Measurements from ENCODE around the gene MTX1.
"Not testable (repeated sequence)": the region's sequence is repeated elsewhere in the genome, so short reads cannot be mapped to it uniquely, and the experiment has no call there.

MTX1 gene

DNA sequence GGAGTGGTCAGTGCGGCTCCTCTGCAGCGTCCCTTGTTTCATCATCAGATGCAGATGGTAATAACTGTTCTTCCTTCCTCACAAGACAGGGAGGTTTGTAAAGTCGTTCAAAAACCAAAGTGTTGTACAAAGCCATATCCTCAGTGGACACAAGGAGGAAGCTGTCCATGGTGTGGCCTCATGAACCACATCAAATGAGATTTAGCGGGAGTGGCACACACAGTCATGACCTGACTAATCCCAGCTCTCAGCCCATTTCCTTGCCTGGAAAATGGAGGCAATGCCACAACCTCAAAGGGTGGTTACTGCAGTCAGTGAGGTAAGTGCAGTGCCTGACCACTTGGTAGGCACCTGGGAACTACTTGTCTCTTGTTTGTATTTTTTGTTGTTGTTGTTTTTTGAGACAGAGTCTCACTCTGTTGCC is 33.4 kb downstream of the MTX1 start:
- DNase-seq, result no peak

DNA sequence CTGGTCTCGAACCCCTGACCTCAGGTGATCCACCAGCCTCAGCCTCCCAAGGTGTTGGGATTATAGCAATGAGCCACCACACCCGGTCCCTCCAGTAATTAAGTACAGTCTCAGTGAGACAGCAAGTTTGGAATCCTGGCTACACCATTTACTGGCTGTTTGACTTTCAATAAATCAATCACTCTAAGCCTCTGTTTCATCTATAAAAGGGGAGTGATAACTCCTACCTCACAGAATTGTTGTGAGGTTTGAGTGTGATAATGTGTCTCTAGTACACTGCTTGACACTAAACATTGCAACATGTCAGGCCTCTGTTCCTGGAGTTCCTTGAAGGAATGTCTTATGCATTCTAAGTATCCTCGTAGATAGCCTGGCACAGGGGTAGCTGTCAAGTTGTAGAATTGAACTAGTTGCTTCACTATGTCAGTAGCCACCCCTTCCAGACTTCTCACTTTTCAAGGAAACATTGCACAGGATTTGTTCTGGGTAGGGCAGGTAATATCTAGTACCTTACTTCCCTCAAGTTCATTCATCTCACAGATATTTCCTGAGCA is 34.4 kb downstream of the MTX1 start:
- DNase-seq, result peak; percentile 42

DNA sequence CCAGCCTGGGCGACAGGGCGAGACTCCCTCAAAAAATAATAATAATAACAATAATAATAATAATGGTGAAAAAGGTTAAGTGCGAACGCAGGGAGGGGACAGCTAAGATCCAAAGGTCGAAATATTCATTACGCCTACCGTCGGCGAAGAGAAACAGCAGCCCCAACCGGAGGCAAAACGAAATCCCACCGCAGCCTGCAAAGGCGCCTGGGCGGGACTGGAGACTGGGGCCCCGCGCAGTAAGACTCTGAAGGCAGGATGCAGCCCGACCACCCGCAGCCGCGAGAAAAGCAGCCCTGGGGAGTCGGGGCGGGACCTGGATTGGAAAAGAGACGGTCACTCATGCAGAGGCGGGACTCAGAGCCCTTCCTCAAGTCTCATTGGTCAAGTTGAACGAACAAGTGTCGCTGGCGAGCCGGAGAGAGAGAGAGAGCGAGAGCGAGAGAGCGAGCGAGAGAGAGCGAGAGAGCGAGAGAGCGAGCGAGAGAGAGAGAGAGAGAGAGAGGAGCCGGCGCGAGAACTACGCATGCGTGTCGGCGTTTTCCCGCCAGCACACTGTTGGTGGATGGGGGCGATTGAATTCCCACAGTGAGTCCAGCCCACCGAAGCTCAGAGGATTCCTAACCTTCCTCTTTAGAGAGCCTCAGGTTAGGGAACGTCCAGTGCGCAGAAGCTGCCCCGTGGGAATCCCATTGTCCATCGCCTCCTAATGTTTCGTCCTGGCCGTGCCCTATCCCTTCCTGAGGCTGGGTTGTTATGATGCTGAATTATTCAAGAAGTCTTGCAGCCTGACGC is 36.1 kb downstream of the MTX1 start:
- DNase-seq, result peak; percentile 100

DNA sequence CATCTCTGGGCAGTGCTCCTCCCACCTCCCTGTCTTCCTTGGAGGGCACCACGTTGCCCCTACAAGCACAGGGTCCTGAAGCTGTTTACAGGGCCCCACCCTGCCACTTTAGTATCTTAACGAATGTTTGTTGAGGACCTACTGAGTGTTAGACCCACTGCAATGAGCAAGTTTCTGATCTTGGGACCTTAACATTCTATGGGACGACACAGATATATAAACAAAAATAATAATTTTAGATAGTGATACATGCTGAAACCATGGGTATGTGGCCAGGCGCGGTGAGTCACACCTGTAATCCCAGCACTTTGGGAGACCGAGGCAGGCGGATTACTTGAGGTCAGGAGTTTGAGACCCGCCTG is 36.6 kb downstream of the MTX1 start:
- no peak for DNase-seq

DNA sequence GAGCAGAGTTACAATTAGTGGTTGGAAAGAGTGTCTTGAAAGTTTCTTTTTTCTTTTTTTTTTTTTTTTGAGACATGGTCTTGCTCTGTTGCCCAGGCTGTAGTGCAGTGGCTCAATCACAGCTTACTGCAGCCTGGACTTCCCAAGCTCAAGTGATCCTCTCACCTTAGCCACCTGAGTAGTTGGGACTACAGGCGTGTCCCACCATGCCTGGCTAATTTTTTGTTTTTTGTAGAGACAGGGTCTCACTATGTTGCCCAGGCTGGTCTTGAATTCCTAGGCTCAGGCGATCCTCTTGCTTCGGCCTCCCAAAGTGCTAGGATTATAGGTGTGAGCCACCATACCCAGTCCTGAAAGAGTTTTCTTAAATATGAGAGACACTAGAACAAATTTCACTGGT is 38.3 kb downstream of the MTX1 start:
- DNase-seq, result not testable (repeated sequence)

DNA sequence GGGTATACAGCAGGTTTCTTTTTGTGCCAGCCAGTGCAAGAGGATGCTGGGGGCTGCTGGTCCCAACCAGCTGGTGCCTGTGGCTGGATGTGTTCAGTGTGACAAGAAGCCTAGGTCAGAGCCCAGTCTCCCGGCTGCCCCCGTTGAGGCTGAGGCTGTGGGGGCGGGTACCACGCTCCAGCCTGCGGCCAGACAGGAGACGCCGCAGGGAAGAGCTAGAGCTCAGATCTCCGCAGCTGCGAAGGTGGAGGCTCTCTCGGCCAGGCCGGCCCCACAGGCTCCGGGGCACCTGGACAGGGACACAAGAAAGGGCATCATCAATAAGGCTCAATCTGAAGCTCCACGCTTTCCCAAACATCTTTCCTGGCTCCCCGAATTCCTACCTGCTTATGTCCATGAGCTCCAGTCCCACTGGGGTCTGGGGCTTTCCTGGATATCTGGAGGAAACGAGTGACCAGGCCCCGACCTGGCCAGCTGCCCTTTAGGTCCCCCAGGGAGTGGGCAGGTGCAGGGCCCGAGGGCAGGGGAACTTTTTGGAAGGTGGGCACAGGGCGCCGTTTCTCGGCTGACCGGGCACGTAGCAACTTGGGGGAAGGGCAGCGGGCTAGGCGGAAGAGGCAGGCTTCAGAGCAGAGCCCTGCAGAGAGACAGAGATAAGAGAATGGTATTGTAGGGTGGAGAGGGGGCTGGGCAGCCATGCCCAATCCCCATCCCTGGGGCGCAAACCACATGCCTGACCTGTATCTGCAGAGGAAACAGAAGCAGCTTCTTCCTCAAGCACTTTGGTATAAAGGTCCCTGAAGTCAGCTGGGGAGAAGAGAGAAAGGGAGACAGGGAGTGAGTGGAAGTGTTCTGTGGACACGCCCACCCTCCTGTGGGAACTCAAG is 39.4 kb downstream of the MTX1 start:
- DNase-seq, result no peak

DNA sequence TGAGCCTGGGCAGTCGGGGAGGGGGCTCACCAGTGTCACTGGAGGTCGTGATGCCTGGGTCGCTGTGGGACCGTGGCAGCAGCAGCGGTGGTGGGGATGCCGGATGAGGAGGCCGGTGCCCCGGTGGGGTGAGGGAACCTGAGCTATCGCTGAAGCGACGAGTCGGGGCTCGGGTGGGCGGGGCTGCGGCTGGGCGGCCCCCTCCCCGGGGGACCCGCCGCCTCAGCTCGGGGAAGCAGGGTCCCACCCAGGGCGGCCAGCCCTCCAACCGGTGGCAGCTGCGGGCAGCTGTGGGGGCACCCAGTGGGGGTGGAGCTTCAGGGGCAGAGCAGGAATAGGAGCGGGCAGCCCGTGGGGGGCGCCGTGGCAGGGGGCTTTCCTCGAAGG is 41.7 kb downstream of the MTX1 start:
- DNase-seq, result no peak

DNA sequence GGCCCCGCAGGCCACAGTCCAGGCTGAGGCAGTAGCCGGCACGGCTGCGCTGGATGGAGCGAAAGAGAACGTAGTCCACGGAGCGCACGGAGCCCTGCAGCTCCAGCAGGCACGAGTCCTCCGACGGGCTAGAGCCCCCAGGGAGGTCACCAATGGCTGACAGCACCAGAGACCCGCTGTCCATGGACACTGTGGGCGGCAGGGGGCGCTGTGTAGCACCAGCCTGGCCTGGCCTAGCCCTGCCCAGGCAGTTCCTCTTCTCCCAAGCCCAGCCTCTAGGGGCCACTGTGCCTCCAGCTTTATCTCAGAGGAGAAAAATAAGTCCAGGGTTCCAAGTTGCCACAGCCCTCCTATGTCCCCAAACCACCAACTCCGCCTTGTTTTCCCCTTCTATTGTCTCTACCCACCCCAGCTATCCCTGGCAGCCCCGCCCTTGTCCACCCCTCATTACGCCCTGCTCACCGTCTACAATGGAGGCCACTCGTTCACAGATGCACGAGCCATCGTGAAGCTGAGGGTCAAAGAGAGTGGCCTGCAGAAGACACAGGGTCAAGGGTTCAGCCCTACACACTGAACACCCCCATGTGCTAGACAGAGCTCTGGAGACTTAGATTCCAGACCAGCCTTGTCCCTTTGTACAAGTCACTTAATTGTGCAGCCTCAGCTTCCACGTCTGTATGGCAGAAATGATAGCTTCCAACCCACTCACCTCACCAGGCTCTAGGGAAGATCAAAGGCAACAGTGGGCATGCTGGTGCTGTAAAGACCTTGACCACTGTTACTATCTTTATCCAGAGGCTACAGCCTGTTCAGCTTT is 42.3 kb downstream of the MTX1 start:
- DNase-seq, result peak; percentile 98

DNA sequence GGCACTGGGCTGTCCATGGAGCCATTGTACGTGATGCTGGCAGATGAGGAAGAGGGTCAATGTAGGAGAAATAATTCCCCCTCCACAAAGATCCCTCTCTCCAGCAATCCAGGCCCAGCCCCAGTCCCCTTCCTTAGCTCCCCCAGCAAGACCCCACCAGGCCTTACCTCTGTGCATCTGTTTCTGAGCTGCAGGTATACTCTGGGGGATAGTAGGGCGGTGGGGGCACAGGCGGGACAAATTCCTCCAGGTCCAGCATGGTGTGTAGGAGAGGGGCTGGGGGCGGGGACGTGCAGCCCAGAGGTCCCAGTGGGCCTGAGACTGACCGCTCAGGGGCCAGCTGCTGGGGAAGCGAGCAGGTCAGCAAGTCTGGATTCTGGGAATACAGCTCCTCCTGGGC is 43.1 kb downstream of the MTX1 start:
- DNase-seq, result no peak

DNA sequence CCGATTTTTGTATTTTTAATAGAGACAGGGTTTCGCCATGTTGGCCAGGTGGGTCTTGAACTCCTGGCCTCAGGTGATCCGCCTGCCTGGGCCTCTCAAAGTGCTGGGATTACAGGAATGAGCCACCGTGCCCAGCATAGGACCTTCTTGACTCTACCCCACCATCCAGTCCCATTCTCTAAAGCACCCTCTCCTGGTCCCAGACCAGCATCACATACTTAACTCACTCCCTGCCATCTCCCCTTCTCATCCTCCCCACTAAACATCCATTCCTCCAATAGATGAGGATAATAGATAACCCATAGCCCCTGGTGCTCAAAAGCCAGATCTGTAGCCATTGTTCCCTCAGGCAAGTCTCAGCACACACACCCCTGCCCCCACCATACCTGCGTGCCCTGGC is 44.7 kb downstream of the MTX1 start:
- DNase-seq, result peak; percentile 51

DNA sequence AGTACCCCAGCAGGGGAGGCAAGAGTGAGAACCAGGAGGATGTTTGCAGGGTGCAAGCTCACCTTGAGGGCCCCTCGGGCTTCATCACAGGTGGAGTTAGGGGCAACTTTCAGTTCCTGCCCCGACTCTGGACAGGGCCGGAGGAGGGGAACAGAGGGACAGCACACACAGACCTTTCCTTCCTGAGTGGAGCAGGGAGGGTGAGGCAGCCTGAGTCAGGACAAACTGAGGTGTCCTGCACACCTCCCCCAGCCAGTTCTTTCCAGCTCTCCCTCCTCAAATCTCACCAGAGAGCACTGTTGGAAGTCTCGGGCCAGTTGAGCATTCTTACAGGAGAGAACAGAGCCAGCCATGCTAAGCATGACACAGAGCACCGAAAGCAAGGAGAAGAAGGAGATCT is 45.3 kb downstream of the MTX1 start:
- no peak for DNase-seq

DNA sequence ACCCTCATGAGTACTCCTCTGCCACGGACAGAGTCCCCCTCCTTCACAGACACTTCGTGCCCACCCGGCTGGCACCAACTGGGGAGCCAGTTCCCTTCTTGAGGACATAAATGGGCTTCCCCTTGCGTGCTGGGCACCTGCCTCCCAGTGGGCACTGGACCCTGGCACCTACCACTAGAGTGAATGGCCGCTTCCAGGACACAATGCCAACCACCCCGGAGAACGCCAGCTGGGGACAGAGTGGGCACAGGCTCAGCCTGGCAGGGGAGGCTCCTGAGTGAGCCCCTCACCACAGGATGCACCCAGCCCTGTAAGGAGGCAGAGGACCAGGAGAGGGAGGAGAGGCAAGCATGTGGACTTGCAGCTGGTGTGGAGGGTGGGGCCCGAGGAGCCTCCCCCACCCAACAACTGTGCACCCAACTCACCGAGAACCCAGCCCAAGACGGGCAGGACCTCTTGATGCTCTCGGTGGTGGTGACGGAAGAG is 45.8 kb downstream of the MTX1 start:
- DNase-seq, result peak; percentile 52

DNA sequence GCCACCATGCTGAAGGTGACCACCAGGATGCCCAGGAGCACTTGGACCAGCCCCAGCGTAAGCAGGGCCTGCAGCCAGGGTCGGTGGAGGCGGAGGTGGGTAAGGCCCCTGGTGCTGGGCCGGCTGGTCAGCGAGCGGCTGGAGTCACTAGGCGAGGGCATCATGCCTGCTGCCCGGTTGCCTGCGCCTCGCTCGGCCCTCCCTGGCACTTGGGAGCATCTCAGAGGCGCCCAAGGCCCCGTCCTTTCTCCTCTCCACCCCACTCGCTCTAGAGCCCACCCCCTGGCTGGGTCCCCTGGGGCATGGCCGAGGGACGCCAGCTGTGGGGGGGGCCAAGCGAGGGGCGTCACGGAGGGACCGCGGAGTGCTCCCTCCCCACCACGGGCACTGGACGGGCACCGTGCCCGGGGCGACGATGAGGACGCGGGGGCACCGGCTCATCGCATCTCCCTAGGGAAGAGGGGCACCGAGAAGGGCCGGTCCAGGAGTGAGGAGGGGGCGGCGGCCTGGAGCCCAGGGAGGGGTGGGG is 46.3 kb downstream of the MTX1 start:
- peak; percentile 73 for DNase-seq

DNA sequence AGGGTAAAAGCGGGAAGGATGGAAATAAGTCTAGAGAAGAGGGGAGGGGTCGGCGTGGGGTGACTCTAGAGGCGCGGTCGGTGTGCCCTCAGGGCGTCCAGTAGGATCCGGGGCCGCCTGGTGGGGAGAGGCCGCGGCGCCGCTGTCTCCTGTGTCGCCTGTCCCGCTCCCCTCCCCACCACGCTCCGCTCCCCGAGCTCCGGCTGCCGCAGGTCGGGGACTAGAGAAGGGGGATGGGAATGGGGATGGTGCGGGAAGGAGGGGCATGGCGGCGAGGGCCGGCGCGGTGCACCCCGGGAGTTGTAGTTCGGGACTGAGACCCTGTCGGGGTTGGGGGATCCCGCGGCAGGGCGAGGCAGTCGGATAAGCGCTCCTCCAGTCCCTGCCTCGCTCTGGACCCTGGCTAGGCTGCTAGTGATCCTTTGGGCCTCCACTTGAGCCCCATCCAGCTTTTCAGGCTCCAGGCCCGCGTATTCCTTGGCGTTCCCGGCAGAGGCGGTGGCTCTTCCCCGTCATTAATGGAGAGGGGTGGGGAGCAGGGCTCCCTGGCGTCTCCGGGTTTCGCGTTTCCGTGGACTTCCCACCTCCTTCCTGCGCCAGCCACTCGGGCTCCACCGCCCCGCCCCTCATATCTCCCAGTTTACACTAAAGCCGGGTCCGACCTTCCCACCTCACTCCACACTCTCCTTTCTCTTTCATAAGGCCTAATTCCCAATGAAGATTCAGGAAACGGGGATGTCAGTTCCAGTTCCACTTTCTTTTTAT is 46.9 kb downstream of the MTX1 start, which contains the start of gene ENTREP3:
Gene ENTREP3, minus strand, starts transcription at position 241 of the 765 bp plus-strand sequence. CDS start 606 bp downstream, outside the sequence.
- DNase-seq, result peak; percentile 97

DNA sequence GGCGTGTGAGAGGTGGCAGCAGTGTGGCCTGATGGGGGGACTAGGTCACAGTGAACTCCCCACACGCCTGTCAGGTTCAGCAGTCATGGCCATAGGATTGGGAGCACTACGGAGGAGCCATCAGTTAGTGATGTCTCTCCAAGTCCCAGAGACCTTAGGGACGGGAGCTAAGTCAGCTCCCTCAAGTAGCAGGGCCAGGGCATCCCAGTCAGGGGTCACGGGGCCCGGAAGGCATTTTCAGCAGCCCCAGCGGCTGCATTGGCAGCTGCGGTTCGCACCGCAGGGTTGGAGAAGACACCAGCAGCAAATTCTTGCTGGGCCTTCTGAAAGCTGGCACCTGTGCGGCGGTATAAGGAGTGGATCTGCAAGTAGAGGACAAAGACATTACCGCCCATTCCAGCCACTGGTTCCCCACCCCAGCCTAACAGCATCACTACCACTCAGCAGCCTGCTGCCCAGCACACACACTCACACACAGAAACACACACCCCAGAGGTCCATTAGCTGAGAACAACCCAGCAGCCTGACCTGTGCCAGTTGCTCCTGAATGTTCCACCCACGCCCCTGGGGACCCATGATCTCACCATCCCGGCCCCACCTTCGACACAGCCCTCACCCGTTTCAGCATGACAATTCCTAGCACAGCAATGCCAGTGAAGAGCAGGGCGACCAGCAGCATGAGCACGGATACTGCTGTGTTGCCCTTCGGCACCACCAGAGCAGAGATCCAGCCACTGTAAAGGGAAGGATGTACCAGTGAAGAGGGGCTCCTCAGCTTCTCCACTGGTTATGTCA is 47.8 kb downstream of the MTX1 start:
- DNase-seq, result no peak

DNA sequence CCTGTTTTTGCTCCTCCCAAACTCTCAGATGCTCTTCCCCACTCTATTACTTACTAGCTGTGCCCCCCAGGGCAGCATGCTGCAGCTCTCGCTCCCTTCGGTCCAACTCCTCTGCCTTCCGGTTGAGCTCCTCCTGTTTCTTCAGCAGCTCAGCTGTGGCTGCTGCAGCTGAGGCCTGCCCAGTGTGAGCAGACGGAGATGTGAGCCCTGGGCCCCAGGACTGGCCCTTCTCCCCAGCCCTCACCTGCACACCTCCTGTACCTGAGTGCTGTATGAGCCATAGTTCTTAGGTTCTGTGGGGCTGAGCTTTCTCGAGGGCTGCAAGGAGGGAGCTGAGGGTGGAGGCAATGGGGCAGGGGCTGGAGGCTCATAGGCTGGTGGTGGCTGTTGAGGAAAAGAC is 51.8 kb downstream of the MTX1 start:
- no peak for DNase-seq

DNA sequence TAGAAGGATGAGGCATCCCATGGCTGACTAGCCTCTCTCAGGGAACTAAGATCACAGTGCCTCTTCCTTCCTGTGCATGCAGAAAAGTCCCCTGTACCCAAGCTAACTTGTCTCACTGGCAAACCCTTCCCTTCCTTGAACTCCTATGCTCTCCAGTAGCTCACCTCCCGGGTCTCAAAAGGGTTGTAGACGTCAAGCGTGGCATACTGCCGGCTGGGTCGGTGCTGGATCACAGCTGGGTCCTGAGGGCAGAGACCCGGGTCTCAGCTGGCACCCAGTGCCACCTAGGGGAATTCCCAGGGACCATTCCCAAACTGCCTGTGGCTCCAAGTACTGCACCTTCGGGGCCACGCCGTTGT is 53.0 kb downstream of the MTX1 start:
- DNase-seq, result no peak

DNA sequence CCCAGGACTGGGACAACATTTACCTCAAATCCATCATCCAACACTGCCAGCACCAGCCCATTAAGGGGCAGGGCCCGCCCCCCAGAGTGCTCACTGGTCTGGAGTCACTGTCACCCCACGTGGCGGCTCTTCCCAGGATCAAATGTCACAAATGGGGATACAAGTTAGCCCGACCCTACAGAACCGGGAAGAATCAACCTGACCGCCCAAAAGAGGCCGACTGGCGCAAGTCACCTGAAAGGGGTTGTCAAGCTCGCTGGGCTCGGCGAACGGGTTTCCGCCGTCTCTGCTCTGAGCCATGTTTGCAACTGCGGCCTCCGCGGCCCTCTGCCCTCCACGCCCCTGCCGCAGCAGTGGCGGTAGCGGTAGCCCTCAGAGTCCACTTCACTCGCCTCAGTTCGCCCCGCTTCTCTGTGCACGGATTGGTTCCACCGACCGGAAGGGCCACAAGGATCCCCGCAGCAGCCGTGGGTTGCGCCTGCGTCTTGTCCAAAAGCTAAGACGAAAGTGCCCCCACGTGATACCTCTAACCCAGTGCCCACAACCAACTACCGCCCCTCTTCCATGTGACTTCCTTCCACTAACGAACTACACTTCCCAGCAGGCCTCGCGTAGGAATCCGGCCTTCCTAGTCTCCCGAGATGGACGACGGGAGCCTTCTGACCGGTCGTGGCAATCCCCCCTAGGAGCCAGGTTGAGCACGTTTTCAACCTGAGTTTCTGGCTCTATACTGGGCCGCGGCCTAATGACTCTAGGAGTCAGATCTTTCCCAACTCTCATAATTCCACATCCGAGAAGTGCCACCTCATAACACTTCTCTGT is 53.6 kb downstream of the MTX1 start, which contains the start of gene SCAMP3:
Gene SCAMP3, minus strand, starts transcription at position 509 of the 822 bp plus-strand sequence. Its CDS starts 209 bp downstream, at position 300.
- peak; percentile 100 for DNase-seq

DNA sequence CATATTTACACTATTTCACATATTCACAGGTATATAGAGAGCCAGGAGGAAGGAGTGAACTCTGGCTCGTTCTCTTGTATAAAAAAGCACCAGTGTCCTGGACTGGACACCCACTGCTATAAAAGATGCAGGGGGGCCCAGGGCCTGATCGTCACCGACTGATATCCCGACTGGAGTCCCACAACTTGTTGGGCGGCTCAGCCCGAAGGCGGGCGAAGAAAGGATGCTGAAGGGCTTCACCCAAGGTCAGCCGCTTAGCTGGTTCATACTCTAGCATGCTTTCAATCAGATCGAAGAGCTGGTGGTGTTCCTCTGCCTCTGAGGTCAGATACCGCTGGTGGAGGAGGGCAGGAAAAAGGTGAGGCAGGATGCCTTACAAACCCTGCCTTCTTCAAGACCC is 54.6 kb downstream of the MTX1 start:
- no peak for DNase-seq

Measured in NCI-H82 (cell line).